Hindlimb muscle (tissue), 1 donor: ENCODE measurements around the gene SEZ6L. TPM values are rescaled to one million over a fixed set of nuclear protein-coding genes. Genes with fewer than 3 reads are reported as not detected.

ENCODE experiments used
- DNase-seq: peaks from one replicate; pipeline ENCODE4 v3.0.0-alpha.2; 2013
- polyA plus RNA-seq: library from polyadenylated mRNA; unstranded; fragments of 120-200 nt; gene quantifications from one replicate; pipeline ENCODE4 v1.2.1, GENCODE V29; 2013; ENCODE audit not compliant: insufficient read length

SEZ6L gene
- polyA plus RNA-seq, 1 donor = 0.31 TPM

- no peak for DNase-seq
Measured at GRCh38 chr22:26429458-26430286, 260.4 kb downstream of the SEZ6L start.

- DNase-seq = no peak
Measured at GRCh38 chr22:26430600-26430999, 261.3 kb downstream of the SEZ6L start.

- no peak for DNase-seq
Measured at GRCh38 chr22:26431261-26431995, 262.2 kb downstream of the SEZ6L start.

- no peak for DNase-seq
Measured at GRCh38 chr22:26432619-26433311, 263.5 kb downstream of the SEZ6L start.
